ENCODE measurements around the gene CISH.

Gene CISH

DNA sequence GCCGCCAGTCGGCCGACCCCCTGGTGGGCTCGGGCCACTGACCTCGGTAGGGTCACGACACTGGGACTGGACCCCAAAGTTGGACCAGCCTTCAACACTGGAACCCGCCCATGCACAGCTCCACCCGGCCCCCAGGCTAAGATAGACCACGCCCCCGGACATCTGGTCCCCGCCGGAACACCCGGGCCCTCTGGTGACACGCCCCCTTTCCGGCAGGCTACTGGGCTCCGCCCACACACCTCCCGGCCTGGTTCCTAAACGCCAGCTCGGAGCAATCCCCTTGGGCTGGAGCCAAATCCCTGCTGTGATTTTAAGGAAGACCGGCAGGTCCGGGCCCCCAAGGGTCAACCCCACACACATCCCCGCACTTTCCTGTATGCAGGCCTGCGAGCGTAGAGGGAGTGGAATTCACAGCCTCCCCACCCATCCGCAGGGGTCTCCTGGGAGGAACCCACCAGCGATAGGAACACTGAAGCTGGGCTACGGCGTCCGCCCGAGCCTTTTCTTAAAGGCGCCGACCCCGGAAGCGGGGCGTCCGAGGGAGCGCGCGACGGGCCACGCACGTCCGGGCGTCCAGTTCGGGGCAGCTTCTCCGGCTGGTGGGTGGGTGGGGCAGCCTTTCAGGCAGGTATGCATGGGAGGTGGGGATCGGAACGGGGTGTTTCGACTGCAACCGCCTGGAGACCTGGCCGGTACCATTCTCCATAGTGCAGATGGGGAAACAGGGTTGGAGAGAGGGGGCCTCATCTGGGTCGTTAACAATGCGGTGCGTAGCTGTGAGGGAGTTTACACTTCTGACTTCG, 42.4 kb downstream of the CISH start, which contains the start of gene HEMK1:
Gene HEMK1 (plus strand): TSS at position 576 of the 803 bp plus-strand sequence. CDS start 1,583 bp downstream, outside the sequence.
- DNase-seq, result peak; percentile 72

DNA sequence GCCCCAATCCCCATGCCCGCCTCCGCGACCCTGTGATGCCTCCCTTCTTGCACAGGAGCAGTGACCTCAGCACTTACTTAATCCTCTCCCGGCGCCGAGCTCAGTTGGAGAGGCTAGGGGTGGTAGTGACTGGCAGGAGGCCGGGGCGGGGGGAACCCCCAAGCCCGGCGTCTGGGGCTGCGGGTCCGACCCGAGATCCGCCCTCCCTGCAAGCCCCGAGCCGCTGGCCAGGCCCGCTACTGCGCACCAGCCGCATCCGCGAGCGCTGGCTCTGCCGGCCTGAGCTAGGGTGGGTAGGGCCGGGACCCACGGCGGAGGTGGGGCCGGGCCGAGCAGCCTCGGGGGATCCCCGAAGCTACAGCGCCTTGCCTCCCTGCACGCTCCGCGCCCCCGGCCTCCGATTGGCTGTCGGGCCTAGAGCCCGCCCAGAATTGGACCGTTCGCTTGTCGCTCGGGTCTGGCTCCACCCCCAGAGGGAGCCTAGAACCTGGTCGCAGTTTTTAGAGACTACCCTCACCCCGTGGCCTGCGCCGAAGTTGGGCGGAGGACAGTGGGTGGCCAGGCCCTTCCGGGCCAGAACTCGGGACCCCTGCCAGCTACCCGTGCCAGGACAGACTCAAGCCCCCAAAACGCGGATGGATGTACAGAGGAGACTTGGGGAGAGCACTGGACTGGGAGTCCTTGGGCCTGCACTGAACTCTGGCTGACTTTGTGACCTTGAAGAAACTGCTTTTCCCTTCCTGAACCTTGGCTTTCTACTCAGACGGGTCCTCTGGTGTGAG, 44.0 kb downstream of the CISH start, which contains the start of gene C3orf18:
Gene C3orf18 (minus strand): TSS at position 362 of the 782 bp plus-strand sequence. CDS start 2,048 bp downstream, outside the sequence.
- DNase-seq, result peak; percentile 44

- no peak for DNase-seq
Observed at GRCh38 chr3:50567011-50567385, 44.6 kb downstream of the CISH start.

DNA sequence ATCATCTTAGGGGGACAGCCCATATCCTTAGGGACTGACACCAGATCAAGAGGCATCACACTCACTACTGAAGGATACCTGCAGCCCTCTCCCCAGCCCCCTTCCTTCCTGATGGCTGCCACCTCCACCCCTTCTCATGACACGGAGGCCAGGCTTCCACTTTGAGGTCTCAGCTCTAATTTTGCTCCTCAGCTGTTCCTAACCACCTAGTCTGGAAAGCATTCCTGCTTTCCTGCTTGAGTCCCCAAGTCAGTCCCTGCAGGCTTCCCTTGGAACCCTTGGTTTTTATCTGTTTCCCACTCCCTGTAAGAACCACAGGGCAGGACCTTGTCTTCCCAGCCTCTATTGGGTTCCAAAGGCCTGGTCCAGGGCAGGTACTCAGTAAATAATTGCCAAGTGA, 47.3 kb downstream of the CISH start:
- DNase-seq, result no peak

DNA sequence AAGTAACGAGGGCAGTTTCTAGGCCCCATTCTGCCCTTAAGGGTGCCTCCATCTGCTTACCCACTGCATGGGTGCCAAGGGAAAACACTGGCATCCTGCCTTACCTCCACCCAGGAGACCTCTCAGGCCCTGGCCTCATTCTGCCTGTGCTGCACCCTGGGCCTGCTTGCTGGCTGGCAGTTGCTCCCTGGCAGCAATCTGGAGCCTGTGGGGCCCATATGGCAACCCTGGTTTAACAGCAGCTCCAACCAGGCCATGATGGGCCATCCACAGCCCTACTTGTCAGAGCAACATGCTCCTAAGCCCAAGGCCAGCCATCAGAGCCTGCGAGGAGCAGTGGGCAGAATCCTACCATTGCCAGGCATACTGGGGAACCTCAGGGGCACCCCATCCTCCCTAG, 47.7 kb downstream of the CISH start:
- DNase-seq, result no peak

- no peak for DNase-seq
Observed at GRCh38 chr3:50562861-50563260, 48.7 kb downstream of the CISH start.

DNA sequence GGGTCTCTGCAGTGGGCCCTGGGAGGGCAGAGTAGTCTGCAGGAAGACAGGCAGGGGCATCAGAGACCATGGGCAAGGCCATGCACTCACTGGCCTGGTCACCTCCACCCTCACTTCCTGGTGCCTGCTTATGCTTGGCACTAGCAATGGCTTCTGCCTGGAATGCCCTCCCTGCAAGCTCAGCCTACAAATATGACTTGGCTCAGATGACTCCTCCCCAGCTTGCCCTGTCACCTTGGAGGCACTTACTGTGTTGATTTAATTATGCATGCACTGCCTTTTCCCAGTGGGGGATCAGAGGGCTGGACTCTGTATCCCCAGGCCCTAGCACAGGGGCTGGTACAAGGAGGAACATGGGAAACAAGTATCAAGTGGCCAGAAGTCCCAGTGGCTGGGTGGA, 51.9 kb downstream of the CISH start:
- DNase-seq, result no peak

GRCh38 chr3:50557915-50558314, 53.7 kb downstream of the CISH start:
- no peak for DNase-seq

- no peak for DNase-seq
Observed at GRCh38 chr3:50557106-50557505, 54.5 kb downstream of the CISH start.

Data from DMS79 (cell line).